Measurements from ENCODE around the gene AREL1.

GRCh38 chr14:74754157-74754556 lies 41.3 kb upstream of the AREL1 start:
- no peak for TF ChIP-seq CTCF (IDR thresholded peaks at IDR 0.05)
- TF ChIP-seq POLR2A (IDR thresholded peaks at IDR 0.05), result no peak
- no peak for TF ChIP-seq POLR2AphosphoS5 (IDR thresholded peaks at IDR 0.05)

All from suprapubic skin (tissue), 4 donors.